ENCODE results near the gene KRT6A.

KRT6A gene

DNA sequence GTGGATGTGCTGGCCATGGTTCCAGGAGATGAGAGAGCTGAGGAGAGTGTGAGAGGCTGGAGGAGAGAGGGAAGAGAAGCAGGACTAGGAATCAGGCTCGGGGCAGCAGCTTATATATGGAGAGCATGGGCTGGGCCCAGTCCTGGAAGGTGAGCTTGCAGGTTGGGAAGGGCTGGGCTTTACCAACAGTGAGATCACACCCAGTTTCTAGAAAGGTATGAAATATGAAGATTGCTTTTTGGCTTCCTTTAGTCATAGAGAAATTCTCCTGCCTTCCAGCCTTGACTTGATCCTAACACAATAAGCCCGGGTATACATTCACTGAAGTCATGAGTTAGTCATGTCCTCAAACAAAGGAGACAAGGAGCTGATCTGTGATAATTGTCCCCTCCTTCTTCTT lies at the start of gene KRT6A:
Gene KRT6A (minus strand): TSS at position 86 of the 400 bp plus-strand sequence. CDS start 69 bp downstream, at position 17.
- POLR2A ChIA-PET (ENCODE audit: low non-redundant PET) = interaction anchor here (1.0 kb wide), 1 partner anchor 28 kb away, joined by 4 read pairs; no protein-coding TSS in a partner anchor
- peak within 1 kb of the TSS; percentile 100 for H3K27ac ChIP-seq
- TF ChIP-seq, protein P1, sequence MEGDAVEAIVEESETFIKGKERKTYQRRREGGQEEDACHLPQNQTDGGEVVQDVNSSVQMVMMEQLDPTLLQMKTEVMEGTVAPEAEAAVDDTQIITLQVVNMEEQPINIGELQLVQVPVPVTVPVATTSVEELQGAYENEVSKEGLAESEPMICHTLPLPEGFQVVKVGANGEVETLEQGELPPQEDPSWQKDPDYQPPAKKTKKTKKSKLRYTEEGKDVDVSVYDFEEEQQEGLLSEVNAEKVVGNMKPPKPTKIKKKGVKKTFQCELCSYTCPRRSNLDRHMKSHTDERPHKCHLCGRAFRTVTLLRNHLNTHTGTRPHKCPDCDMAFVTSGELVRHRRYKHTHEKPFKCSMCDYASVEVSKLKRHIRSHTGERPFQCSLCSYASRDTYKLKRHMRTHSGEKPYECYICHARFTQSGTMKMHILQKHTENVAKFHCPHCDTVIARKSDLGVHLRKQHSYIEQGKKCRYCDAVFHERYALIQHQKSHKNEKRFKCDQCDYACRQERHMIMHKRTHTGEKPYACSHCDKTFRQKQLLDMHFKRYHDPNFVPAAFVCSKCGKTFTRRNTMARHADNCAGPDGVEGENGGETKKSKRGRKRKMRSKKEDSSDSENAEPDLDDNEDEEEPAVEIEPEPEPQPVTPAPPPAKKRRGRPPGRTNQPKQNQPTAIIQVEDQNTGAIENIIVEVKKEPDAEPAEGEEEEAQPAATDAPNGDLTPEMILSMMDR (conservative IDR thresholded peaks at IDR 0.05; ENCODE audit: low read depth) = no peak
- CTCF ChIA-PET = interaction anchor here (0.6 to 1.4 kb wide), 4 partner anchors 98 to 467 kb away, joined by 3 to 6 read pairs (median 4); no protein-coding TSS in a partner anchor
- DNase-seq (ENCODE audit: low spot score) = peak; percentile 85

DNA sequence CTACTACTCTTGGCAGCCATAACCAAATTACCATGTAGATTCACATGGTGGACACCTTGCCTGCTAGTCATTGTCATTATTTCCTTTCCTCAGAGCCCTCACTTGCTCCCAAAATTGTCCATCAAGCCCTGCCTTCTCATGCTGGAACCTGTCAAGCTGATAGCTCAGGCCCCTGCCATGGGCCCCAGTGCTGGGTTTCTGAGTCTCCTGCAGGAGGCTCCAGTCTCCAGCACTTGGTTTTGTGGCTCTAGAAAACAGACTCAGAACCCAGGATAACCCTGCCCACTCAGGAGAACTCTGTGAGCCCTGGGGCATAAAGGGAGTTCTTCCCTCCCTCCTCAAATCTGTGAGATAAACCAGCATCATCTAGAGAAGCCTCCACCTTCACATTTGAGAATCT lies 49.1 kb upstream of the KRT6A start:
- no peak overlapping the region for H3K27ac ChIP-seq
- POLR2A ChIA-PET (ENCODE audit: low non-redundant PET) = no interaction called here
- CTCF ChIA-PET = interaction anchor here (1.0 kb wide), 1 partner anchor 337 kb away, joined by 4 read pairs; no protein-coding TSS in a partner anchor
- TF ChIP-seq, protein P1 (conservative IDR thresholded peaks at IDR 0.05; ENCODE audit: low read depth) = no peak
- no peak for DNase-seq (ENCODE audit: low spot score)

DNA sequence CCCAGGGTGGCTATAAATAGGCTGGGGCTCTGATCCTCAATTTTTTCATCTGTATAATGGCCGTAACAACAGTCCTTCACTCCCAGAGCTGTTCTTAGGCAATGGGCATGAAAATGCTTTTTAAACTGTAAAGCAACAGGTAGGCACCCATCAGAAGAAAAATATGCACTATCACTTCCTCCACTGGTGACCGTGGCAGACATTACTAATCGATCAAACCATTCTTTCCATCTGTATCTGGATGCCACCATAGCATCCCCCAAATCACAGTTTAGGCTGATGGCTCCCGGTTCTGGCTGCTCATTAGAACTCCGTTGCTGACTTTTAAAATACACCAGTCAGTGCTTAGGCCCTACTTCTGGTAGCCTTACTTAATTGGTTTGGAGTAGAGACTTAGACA lies 48.7 kb upstream of the KRT6A start:
- no peak for DNase-seq (ENCODE audit: low spot score)
- POLR2A ChIA-PET (ENCODE audit: low non-redundant PET) = no interaction called here
- no peak overlapping the region; the same call in 1 of the 2 replicates for H3K27ac ChIP-seq
- CTCF ChIA-PET = interaction anchor here (1.0 kb wide), 1 partner anchor 338 kb away, joined by 4 read pairs; no protein-coding TSS in a partner anchor
- TF ChIP-seq, protein P1 (conservative IDR thresholded peaks at IDR 0.05; ENCODE audit: low read depth) = no peak

DNA sequence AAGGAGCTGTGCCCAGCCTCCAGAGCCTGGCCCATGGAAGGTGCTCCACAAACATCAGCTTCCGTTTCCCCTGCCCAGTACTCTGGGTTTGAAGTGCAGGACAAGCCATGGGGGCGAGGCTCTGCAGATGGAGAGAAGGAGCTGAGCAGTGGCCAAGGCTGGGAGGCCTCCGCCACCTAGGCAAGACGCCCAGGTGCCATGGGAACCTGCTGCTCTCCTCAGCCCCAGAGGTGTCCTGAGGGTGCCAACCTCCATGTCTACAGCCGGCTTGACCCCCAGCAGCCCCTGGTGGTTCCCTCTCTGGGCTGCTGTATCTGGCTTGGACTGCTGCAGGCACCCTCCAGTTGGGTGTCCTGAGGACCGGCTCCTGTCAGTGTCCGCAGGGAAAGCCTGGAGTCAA lies 47.5 kb upstream of the KRT6A start:
- ChIA-PET CTCF (interaction anchor here (0.6 kb wide), 1 partner anchor 114 kb away, joined by 3 read pairs; no protein-coding TSS in a partner anchor), POLR2A (ENCODE audit: low non-redundant PET) (no interaction called here)
- TF ChIP-seq, protein P1 (conservative IDR thresholded peaks at IDR 0.05; ENCODE audit: low read depth) = no peak
- peak overlapping the region; percentile 86 for H3K27ac ChIP-seq
- DNase-seq (ENCODE audit: low spot score) = no peak

DNA sequence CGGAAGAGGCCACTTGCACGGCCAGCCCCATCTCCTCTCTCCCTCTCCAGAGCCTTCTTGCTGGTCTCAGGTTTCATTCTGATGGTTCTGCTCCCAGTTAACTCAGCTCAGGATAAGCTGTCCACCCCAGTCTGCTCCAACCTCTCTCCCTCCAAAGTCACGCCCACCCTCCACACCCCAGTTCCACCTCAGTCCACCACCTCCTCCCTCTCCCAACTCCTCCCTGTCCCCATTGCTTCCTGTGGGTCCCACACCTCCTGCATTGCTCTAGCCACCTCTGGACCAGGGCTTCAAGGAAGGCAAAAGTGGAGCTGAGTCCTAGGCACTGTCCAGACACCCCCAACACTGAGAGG lies 46.7 kb upstream of the KRT6A start:
- no peak for DNase-seq (ENCODE audit: low spot score)
- TF ChIP-seq, protein P1 (conservative IDR thresholded peaks at IDR 0.05; ENCODE audit: low read depth) = no peak
- ChIA-PET POLR2A (ENCODE audit: low non-redundant PET) (interaction anchor here (0.9 kb wide), 1 partner anchor 19 kb away, joined by 3 read pairs; the partner anchor contains the start of gene KRT5), CTCF (interaction anchor here (0.9 kb wide), 1 partner anchor 21 kb away, joined by 3 read pairs; no protein-coding TSS in a partner anchor)
- peak overlapping the region; percentile 86 for H3K27ac ChIP-seq

DNA sequence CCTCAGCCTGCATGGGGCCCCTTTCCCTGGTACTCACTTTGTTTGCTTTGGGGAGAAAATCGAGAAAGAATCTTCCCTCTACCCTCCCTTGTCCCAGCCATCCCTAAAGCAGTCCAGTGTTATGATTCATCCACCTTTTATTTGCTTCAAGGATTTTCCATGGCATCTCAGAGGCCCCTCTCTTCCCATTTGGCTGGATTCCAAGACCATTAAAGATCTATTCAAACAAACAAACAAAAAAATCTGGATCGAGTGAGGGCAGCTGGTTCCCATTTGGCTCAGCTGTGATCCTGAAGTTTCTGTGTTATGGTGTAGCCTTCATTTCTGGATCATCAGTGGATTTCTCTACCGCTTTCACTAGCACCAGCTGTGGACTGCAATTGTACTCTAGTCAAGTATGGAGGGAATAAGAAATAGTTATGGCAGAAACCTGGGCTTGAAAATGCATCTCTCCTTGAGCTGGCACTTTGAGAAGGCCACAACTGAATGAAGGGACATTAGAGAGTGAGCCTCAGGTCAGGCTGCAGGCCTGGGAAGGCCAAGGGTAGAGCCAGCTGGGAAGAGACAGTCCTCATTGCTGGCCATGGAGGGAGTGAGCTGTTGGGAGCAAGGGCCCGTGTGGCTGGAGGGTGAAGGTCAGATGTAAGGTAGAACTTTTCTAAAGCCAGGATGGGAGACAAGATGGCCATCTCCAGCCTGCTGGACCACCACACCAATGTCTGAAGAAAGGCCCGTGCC lies 46.2 kb upstream of the KRT6A start:
- POLR2A ChIA-PET (ENCODE audit: low non-redundant PET) = interaction anchor here (0.9 kb wide), 1 partner anchor 19 kb away, joined by 3 read pairs; the partner anchor contains the start of gene KRT5
- TF ChIP-seq, protein P1 (conservative IDR thresholded peaks at IDR 0.05; ENCODE audit: low read depth) = no peak
- DNase-seq (ENCODE audit: low spot score) = peak; percentile 86
- peak overlapping the region; percentile 86 for H3K27ac ChIP-seq
- CTCF ChIA-PET = interaction anchor here (0.6 to 0.9 kb wide), 4 partner anchors 22 to 438 kb away, joined by 3 to 5 read pairs (median 3); no protein-coding TSS in a partner anchor
